ENCODE results near the gene ATP8A2. TPM values are rescaled to one million over a fixed set of nuclear protein-coding genes. Genes with fewer than 3 reads are reported as not detected.

The ATP8A2 gene
- total RNA-seq, 1 donor from 2014 or later, result 39.1 TPM

- peaks cover 4% of the 10 kb centered on the region for H3K9me3 Mint-ChIP-seq
- no peak overlapping the region for H3K4me3 Mint-ChIP-seq
- no peak for TF ChIP-seq CTCF (IDR thresholded peaks at IDR 0.05; ENCODE audit: unreplicated experiment)
- peaks cover 12% of the 10 kb centered on the region for H3K4me1 Mint-ChIP-seq
- no peaks in the 10 kb centered on the region for H3K27me3 Mint-ChIP-seq (ENCODE audit: low read depth)
- no peak for DNase-seq (ENCODE audit: low spot score in 2 of 2, unreplicated experiment in 2 of 2)
- H3K27ac Mint-ChIP-seq, result no peak overlapping the region
- peaks cover 17% of the 10 kb centered on the region for H3K36me3 Mint-ChIP-seq
Observed at GRCh38 chr13:25873242-25873612, 501.5 kb downstream of the ATP8A2 start.

GRCh38 chr13:25874064-25874737 is 502.4 kb downstream of the ATP8A2 start:
- H3K27ac Mint-ChIP-seq, result no peak overlapping the region
- no peak overlapping the region for H3K4me3 Mint-ChIP-seq
- peaks cover 13% of the 10 kb centered on the region for H3K36me3 Mint-ChIP-seq
- DNase-seq (ENCODE audit: low spot score in 2 of 2, unreplicated experiment in 2 of 2), result no peak
- no peak for TF ChIP-seq CTCF (IDR thresholded peaks at IDR 0.05; ENCODE audit: unreplicated experiment)
- H3K9me3 Mint-ChIP-seq, result peaks cover 4% of the 10 kb centered on the region
- no peaks in the 10 kb centered on the region for H3K27me3 Mint-ChIP-seq (ENCODE audit: low read depth)
- H3K4me1 Mint-ChIP-seq, result peaks cover 12% of the 10 kb centered on the region

- Mint-ChIP-seq H3K36me3 (peaks cover 13% of the 10 kb centered on the region), H3K27ac (no peak overlapping the region), H3K27me3 (ENCODE audit: low read depth) (no peaks in the 10 kb centered on the region), H3K4me1 (peaks cover 12% of the 10 kb centered on the region), H3K4me3 (no peak overlapping the region), H3K9me3 (peaks cover 4% of the 10 kb centered on the region)
- no peak for DNase-seq (ENCODE audit: low spot score in 2 of 2, unreplicated experiment in 2 of 2)
- TF ChIP-seq CTCF (IDR thresholded peaks at IDR 0.05; ENCODE audit: unreplicated experiment), result no peak
Observed at GRCh38 chr13:25874907-25875306, 503.1 kb downstream of the ATP8A2 start.

- Mint-ChIP-seq H3K9me3 (peaks cover 4% of the 10 kb centered on the region), H3K4me3 (no peak overlapping the region), H3K27me3 (ENCODE audit: low read depth) (no peaks in the 10 kb centered on the region), H3K27ac (peak overlapping the region; percentile 4), H3K36me3 (peaks cover 13% of the 10 kb centered on the region), H3K4me1 (peaks cover 21% of the 10 kb centered on the region)
- no peak for TF ChIP-seq CTCF (IDR thresholded peaks at IDR 0.05; ENCODE audit: unreplicated experiment)
- DNase-seq (ENCODE audit: low spot score in 2 of 2, unreplicated experiment in 2 of 2), result no peak
Observed at GRCh38 chr13:25876247-25876646, 504.5 kb downstream of the ATP8A2 start.

- no peak for TF ChIP-seq CTCF (IDR thresholded peaks at IDR 0.05; ENCODE audit: unreplicated experiment)
- DNase-seq (ENCODE audit: low spot score in 2 of 2, unreplicated experiment in 2 of 2), result no peak
- Mint-ChIP-seq H3K4me1 (peaks cover 36% of the 10 kb centered on the region), H3K27ac (no peak overlapping the region), H3K27me3 (ENCODE audit: low read depth) (no peaks in the 10 kb centered on the region), H3K4me3 (no peak overlapping the region), H3K9me3 (no peaks in the 10 kb centered on the region), H3K36me3 (peaks cover 6% of the 10 kb centered on the region)
Observed at GRCh38 chr13:25879466-25879865, 507.7 kb downstream of the ATP8A2 start.

Data from mesothelial cell of epicardium (in vitro differentiated cells).